ENCODE measurements around the gene TAPBP. TPM values are rescaled to one million over a fixed set of nuclear protein-coding genes. Genes with fewer than 3 reads are reported as not detected.
A peak's percentile ranks its signal among the peaks of the same experiment; 100 is the strongest.
"Not testable (repeated sequence)": the region's sequence is repeated elsewhere in the genome, so short reads cannot be mapped to it uniquely, and the experiment has no call there.

TAPBP gene
- total RNA-seq (2014; rRNA removed; shearing (Covaris generic)): 57.8 and 64.3 TPM in 2 replicates

DNA sequence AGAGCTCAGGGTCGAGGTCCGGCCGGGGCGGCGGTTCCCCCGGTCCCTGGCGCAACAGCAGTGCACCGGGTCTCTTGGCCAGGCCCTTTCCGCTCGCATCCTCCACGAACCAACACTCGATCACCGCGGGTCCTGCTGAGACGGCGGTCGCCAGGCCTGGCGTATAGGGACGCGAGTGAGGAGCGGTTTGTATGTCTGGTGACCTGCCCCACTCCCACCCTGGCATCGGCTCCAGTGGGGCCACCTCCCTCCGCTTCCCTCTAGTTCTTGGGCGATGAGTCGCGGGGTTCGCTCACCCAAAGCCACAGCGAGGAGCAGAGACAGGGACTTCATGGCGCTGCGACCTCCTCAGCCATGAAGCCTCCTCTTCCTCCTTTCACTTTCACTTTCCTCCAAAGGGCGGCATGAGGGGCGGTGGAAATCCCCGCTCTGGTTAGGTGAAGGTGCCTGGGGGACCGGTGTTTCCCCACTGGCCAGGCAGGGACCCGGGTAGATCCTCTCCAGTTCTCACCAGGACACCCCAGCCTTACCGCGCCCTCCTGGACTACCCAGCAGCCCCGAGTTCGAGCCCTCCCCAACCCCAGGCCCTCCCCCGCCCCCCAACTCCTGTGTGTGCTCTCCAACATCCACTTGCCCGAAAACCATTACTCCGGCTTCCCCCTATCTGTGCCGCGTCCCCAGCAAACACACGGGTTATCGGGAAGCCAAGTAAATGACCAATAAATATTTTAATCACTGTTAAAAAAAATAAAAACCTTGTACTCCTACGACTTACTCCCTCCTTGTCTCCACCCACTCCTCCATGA lies at the start of gene TAPBP:
TAPBP (minus strand) TSS at position 370 of the 806 bp plus-strand sequence; CDS start at position 333, 37 bp downstream.
- peak within 1 kb of the TSS; percentile 69 for H3K4me3 ChIP-seq
- H3K27ac ChIP-seq: peak within 1 kb of the TSS; percentile 84
- no peaks in the 10 kb centered on the region for H3K9me3 ChIP-seq (replicated peaks)
- H3K27me3 ChIP-seq (replicated peaks): no peaks in the 10 kb centered on the region
- peaks cover 28% of the 10 kb centered on the region for H3K4me1 ChIP-seq (replicated peaks)
- DNase-seq (ENCODE audit: low read depth in 1 of 2, low spot score in 2 of 2): peak; percentile 72 to 89
- peaks cover 36% of the 10 kb centered on the region for H3K36me3 ChIP-seq

DNA sequence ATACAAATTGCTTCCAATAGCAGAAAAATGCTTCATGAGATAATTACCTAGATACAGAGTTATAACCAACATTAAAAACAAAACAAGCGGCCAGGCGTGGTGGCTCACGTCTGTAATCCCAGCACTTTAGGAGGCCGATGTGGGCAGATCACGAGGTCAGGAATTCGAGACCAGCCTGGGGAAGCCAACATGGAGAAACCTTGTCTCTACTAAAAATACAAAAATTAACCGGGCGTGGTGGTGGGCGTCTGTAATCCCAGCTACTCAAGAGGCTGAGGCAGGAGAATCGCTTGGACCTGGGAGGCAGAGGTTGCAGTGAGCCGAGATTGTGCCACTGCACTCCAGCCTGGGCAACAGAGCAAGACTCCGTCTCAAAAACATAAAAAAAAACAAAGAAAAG lies 49.6 kb upstream of the TAPBP start:
- H3K9me3 ChIP-seq (replicated peaks); H3K36me3 ChIP-seq; H3K4me1 ChIP-seq (replicated peaks); H3K27me3 ChIP-seq (replicated peaks); H3K27ac ChIP-seq; DNase-seq (ENCODE audit: low read depth in 1 of 2, low spot score in 2 of 2); H3K4me3 ChIP-seq: not testable (repeated sequence)

DNA sequence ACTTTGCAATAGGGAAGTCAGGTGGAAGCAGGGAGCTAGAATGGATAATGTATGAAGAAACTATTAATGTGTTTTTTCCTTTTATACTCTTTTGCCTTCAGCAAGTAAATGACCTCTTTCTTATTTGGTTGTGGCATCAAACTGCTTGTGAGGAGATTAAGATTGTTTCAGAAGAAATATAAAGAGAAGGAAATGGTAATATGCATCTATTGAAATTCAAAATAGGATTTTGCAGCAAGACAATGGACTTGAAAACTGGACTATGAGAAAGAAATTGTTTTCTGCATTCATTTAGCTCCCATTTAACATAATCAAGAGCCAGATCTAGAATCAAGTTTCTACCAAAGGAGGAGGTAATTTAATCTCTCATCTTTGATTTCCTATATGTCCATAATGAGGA lies 45.5 kb upstream of the TAPBP start:
- DNase-seq (ENCODE audit: low read depth in 1 of 2, low spot score in 2 of 2): no peak
- no peak overlapping the region for H3K27ac ChIP-seq
- H3K4me1 ChIP-seq (replicated peaks): no peaks in the 10 kb centered on the region
- H3K36me3 ChIP-seq: no peaks in the 10 kb centered on the region
- no peak overlapping the region for H3K4me3 ChIP-seq
- peaks cover 10% of the 10 kb centered on the region for H3K27me3 ChIP-seq (replicated peaks)
- no peaks in the 10 kb centered on the region for H3K9me3 ChIP-seq (replicated peaks)

DNA sequence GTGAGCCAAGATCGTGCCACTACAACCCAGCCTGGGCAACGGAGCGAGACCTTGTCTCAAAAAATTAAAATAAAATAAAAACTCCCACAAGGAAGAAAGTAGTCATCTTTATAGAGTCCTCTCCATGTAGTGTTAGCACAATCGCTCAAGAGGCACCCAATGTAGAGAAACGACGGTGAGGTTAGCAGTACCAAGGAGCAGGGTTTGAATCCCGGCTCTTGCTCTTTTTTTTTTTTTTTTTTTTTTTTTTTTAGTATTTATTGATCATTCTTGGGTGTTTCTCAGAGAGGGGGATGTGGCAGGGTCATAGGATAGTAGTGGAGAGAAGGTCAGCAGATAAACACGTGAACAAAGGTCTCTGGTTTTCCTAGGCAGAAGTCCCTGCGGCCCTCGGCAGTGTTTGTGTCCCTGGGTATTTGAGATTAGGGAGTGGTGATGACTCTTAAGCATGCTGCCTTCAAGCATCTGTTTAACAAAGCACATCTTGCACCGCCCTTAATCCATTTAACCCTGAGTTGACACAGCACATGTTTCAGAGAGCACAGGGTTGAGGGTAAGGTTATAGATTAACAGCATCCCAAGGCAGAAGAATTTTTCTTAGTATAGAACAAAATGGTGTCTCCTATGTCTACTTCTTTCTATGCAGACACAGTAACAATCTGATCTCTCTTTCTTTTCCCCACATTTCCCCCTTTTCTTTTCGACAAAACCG lies 43.4 kb upstream of the TAPBP start:
- DNase-seq (ENCODE audit: low read depth in 1 of 2, low spot score in 2 of 2); H3K4me3 ChIP-seq; H3K36me3 ChIP-seq; H3K4me1 ChIP-seq (replicated peaks); H3K27ac ChIP-seq; H3K9me3 ChIP-seq (replicated peaks): not testable (repeated sequence)
- peaks cover 10% of the 10 kb centered on the region for H3K27me3 ChIP-seq (replicated peaks)

DNA sequence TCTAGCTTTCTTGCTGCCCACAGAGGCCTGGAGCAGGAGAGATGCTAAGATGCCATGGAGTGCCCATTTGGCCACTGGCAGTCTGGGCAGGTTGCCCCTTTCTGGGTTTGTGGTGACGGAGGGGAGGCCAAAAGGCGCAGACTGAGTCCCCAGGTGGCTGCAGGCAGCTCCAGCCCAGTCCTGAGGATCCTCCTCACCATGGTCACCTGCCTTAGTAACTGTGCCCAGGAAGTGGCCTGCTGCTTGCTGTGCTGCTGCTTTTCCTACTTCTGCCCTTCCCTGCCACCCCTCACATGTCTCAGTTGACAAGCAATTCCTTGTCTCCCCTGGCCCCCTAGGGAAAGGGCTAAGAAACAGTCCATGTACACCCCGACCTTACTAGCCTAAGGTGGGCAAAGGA lies 42.4 kb upstream of the TAPBP start:
- H3K27me3 ChIP-seq (replicated peaks): peaks cover 10% of the 10 kb centered on the region
- no peak for DNase-seq (ENCODE audit: low read depth in 1 of 2, low spot score in 2 of 2)
- H3K36me3 ChIP-seq: no peaks in the 10 kb centered on the region
- no peak overlapping the region for H3K27ac ChIP-seq
- no peak overlapping the region for H3K4me3 ChIP-seq
- no peaks in the 10 kb centered on the region for H3K4me1 ChIP-seq (replicated peaks)
- no peaks in the 10 kb centered on the region for H3K9me3 ChIP-seq (replicated peaks)

DNA sequence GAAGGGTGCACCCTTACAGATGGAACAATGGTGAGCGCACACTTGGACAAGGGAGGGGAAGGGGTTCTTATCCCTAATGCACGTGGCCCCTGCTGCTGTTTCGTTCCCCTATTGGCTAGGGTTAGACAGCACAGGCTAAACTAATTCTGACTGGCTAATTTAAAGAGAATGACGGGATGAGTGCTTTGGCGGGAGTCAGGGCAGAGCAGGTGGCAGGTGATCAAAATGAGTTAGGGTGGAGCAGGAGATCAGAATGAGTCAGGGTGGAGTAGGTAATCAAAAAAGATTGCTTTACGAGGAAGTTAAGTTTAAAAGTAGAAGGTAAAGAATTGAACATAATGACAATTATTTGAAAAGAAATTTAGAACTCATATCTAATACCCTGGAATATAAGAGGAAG lies 42.0 kb upstream of the TAPBP start:
- not testable (repeated sequence) for H3K27ac ChIP-seq; H3K4me1 ChIP-seq (replicated peaks); DNase-seq (ENCODE audit: low read depth in 1 of 2, low spot score in 2 of 2); H3K36me3 ChIP-seq; H3K4me3 ChIP-seq; H3K9me3 ChIP-seq (replicated peaks)
- peaks cover 10% of the 10 kb centered on the region for H3K27me3 ChIP-seq (replicated peaks)

DNA sequence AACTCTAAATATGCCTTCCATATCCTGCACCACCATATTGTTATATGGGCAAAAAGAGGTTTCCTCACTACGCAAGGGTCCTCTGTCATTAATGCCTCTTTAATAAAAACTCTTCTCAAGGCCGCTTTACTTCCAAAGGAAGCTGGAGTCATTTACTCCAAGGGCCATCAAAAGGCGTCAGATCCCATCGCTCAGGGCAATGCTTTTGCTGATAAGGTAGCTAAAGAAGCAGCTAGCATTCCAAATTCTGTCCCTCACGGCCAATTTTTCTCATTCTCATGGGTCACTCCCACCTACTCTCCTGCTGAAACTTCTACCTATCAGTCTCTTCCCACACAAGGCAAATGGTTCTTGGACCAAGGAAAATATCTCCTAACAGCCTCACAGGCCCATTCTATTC lies 33.9 kb upstream of the TAPBP start:
- no peak overlapping the region for H3K4me3 ChIP-seq
- no peaks in the 10 kb centered on the region for H3K9me3 ChIP-seq (replicated peaks)
- H3K27ac ChIP-seq: no peak overlapping the region
- H3K36me3 ChIP-seq: no peaks in the 10 kb centered on the region
- no peak for DNase-seq (ENCODE audit: low read depth in 1 of 2, low spot score in 2 of 2)
- no peaks in the 10 kb centered on the region for H3K4me1 ChIP-seq (replicated peaks)
- H3K27me3 ChIP-seq (replicated peaks): peaks cover 13% of the 10 kb centered on the region; the same call in 1 of the 2 replicates

DNA sequence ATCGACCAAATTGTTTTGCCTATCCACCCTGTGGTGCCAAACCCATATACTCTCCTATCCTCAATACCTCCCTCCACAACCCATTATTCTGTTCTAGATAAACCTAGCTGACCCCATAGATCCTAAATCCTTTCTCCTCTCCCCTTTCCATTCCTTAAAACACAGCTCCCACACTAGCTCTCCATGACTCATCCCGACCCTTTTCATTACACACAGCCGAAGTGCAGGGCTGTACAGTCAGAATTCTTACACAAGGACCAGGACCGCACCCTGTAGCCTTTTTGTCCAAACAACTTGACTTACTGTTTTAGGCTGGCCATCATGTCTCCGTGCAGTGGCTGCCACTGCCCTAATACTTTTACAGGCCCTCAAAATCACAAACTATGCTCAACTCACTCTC lies 33.1 kb upstream of the TAPBP start:
- not testable (repeated sequence) for DNase-seq (ENCODE audit: low read depth in 1 of 2, low spot score in 2 of 2); H3K27ac ChIP-seq; H3K36me3 ChIP-seq; H3K4me3 ChIP-seq; H3K9me3 ChIP-seq (replicated peaks); H3K4me1 ChIP-seq (replicated peaks)
- H3K27me3 ChIP-seq (replicated peaks): peaks cover 13% of the 10 kb centered on the region; the same call in 1 of the 2 replicates

DNA sequence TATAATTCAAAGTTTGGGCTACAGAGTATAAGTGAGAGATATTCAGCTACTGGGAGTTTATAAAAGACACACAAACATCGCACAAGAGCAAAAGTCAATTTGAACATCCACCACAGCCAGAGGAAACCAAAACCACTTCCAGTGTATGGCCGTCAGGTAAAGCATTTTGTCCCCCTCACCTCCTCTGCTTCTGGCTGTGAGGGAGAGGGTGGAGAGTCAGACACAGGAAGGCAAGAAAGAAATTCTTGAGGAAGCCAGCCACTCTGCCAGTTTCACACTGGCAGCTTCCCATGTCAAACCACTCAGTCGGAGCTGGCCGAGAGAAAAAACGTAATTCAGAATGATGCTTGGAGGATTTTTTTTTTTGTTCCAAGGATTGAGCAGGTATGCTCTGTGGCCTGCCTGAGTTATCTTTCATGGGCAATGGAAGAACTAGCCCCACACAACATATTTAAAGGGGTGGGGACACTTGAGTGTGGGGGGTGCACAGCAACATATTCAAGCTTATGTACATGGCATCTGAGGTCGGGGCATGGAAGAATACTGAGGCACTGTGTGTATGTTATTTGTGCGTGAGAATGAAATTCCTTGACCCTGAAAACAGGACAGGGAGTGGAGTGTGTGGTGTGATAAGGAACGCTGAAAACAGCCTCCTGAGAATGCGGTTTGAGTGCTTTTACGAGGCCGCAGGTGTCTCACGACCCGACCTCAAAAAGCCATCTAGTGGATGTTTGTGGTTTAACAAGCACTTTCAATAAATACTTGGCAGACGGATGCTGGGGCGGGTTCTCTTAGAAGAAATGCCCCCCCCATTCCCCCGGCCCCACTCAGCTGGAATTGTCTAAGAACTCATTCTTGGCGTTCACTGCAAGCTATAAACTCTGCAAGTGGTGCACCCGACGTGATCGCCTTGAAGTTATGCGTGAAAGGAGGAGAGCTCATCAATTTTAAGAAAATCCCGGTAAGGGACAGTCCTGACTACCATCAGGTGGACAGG lies 31.1 kb upstream of the TAPBP start:
- Histone ChIP-seq H3K27ac (no peak overlapping the region), H3K4me1 (replicated peaks) (no peaks in the 10 kb centered on the region), H3K27me3 (replicated peaks) (peaks cover 13% of the 10 kb centered on the region; the same call in 1 of the 2 replicates), H3K9me3 (replicated peaks) (no peaks in the 10 kb centered on the region), H3K36me3 (no peaks in the 10 kb centered on the region), H3K4me3 (no peak overlapping the region)
- DNase-seq (ENCODE audit: low read depth in 1 of 2, low spot score in 2 of 2): peak; percentile 55 to 66

DNA sequence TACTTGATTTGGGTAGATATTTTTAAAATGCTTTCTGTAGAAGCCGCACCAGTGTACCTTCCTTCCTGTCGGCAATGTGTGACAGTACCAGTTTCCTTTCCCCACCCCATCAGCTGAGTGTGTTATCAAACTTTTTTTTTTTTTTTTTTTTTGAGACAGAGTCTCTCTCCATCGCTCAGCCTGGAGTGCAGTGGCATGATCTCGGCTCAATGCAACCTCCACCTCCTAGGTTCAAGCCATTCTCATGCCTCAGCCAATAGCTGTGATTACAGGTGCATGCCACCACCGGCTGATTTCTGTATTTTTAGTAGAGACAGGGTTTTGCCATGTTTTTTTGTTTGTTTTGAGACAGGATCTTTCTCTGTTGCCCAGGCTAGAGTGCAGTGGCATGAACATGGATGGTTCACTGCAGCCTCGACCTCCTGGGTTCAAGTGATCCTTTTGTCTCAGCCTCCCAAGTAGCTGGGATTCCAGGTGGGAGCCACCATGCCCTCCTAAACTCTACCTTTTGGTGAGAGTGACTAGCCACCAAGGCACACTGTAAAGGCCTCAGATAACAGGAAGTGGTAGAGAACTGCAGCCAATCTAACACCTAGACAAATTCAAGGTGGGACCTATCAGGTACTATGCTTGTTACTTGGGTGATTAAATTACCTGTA lies 30.2 kb upstream of the TAPBP start:
- DNase-seq (ENCODE audit: low read depth in 1 of 2, low spot score in 2 of 2): no peak
- Histone ChIP-seq H3K27ac (no peak overlapping the region), H3K36me3 (no peaks in the 10 kb centered on the region), H3K9me3 (replicated peaks) (no peaks in the 10 kb centered on the region), H3K4me3 (no peak overlapping the region), H3K4me1 (replicated peaks) (no peaks in the 10 kb centered on the region), H3K27me3 (replicated peaks) (peaks cover 11% of the 10 kb centered on the region; the same call in 1 of the 2 replicates)

DNA sequence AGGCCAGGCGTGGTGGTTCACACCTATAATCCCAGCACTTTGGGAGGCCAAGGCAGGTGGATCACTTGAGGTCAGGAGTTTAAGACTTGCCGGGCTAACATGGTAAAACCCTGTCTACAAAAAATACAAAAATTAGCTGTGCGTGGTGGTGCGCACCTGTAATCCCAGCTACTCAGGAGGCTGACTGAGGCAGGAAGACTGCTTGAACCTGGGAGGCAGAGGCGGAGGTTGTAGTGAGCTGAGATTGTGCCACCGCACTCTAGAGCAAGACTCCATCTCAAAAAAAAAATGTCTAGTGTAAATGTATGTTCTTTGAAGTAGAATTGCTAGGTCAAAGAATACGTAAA lies 29.7 kb upstream of the TAPBP start:
- H3K36me3 ChIP-seq; H3K27me3 ChIP-seq (replicated peaks); H3K4me1 ChIP-seq (replicated peaks); DNase-seq (ENCODE audit: low read depth in 1 of 2, low spot score in 2 of 2); H3K9me3 ChIP-seq (replicated peaks); H3K4me3 ChIP-seq; H3K27ac ChIP-seq: not testable (repeated sequence)

DNA sequence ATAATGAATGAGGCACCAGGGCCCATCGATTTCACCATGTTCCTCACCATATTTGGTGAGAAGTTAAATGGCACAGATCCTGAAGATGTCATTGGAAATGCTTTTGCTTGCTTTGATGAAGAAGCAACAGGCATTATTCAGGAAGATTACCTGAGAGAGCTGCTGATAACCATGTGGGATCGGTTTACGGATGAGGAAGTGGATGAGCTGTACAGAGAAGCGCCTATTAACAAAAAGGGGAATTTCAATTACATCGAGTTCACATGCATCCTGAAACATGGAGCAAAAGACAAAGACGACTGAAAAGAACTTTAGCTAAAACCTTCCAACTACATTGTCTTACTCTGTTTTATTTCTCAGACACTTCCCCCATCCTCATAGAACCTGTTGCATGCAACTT lies 25.3 kb upstream of the TAPBP start:
- Histone ChIP-seq H3K27ac (no peak overlapping the region), H3K4me3 (no peak overlapping the region), H3K4me1 (replicated peaks) (no peaks in the 10 kb centered on the region), H3K9me3 (replicated peaks) (no peaks in the 10 kb centered on the region), H3K27me3 (replicated peaks) (0 out of 2 replicates have a peak, but pooled peaks cover 1% of the 10 kb centered on the region), H3K36me3 (no peaks in the 10 kb centered on the region)
- no peak for DNase-seq (ENCODE audit: low read depth in 1 of 2, low spot score in 2 of 2)

DNA sequence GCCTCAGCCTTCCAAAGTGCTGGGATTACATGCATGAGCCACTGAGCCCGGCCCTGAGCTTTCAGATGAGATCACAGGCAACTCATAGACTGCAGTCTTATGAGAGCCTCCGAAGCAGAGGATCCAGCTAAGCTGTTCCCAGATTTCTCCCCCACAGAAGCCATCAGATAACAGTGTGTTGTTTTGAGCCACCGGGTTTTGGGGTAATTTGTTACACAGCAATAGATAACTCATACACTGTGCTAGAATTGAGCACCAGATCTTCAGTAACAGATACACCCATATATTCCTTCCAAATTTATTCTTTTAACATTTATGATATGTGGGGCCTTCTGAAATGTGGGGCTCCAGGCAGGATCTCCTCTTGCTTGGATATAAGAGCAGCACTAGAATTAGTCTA lies 22.6 kb upstream of the TAPBP start:
- no peak overlapping the region for H3K4me3 ChIP-seq
- H3K36me3 ChIP-seq: no peaks in the 10 kb centered on the region
- no peaks in the 10 kb centered on the region for H3K4me1 ChIP-seq (replicated peaks)
- H3K27ac ChIP-seq: no peak overlapping the region
- no peak for DNase-seq (ENCODE audit: low read depth in 1 of 2, low spot score in 2 of 2)
- no peaks in the 10 kb centered on the region for H3K27me3 ChIP-seq (replicated peaks)
- H3K9me3 ChIP-seq (replicated peaks): no peaks in the 10 kb centered on the region
